CD1c-positive myeloid dendritic cell (primary cell): ENCODE results near the gene TSPY4.
"Not testable (repeated sequence)": the region's sequence is repeated elsewhere in the genome, so short reads cannot be mapped to it uniquely, and the experiment has no call there.

Source experiments
- DNase-seq: peaks from one replicate; pipeline ENCODE4 v3.0.0-alpha.2; 2016; ENCODE audit errors: extremely low spot score

TSPY4 gene

GRCh38 chrY:9337164-9337563, at the start of gene TSPY4:
TSPY4 (plus strand) TSS chrY:9337464; CDS start chrY:9337510, 46 bp downstream.
- DNase-seq: not testable (repeated sequence)

GRCh38 chrY:9320996-9321395, 16.3 kb upstream of the TSPY4 start:
- DNase-seq: no peak

GRCh38 chrY:9357497-9357896, 20.2 kb downstream of the TSPY4 start, which contains the start of gene TSPY8:
TSPY8 (plus strand) TSS chrY:9357797; CDS start chrY:9357843, 46 bp downstream.
- not testable (repeated sequence) for DNase-seq
